Measurements from ENCODE around the gene UCP3.
A peak's percentile ranks its signal among the peaks of the same experiment; 100 is the strongest.
"Not testable (repeated sequence)": the region's sequence is repeated elsewhere in the genome, so short reads cannot be mapped to it uniquely, and the experiment has no call there.

UCP3 gene

DNA sequence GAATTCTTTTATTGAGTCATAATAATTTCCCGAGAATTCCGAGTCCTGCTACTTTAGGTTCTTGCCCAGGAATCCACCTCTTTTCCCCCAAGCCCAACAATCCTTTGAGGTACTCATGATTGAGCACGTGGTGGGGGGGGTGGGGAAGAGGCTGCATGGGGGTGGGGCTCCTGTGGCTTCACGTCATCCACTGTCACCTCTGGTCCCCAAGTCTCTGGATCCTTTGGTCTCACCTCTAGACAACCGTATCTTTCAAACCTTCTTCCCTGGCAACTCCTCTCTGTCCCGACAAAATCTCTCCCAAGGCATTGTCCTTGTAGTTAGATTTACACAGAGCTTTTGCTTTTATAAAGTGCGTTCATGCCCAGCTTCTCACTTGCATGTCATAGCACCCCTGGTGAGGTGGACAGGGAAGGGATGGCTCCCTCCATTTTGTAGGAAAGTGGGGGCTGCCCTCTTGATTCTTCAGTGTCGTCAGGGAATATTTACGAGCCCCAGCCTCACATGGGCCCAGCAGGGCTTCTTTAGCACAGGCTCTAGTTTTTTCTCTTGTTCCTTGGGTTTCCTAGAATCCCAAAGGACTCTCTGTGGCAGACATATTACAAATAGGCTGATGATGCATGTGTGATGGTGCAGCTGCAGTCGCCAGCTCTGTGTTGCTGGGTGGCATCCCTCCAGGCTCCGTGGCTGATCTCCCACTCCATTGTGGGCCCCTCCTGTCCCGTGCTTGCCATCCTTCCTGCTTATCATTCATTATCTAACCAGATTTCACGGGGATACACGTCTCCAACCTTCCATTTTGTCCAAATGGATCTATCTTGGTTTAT lies 8.4 kb downstream of the UCP3 start:
- no peak for DNase-seq (ENCODE audit: low spot score)

DNA sequence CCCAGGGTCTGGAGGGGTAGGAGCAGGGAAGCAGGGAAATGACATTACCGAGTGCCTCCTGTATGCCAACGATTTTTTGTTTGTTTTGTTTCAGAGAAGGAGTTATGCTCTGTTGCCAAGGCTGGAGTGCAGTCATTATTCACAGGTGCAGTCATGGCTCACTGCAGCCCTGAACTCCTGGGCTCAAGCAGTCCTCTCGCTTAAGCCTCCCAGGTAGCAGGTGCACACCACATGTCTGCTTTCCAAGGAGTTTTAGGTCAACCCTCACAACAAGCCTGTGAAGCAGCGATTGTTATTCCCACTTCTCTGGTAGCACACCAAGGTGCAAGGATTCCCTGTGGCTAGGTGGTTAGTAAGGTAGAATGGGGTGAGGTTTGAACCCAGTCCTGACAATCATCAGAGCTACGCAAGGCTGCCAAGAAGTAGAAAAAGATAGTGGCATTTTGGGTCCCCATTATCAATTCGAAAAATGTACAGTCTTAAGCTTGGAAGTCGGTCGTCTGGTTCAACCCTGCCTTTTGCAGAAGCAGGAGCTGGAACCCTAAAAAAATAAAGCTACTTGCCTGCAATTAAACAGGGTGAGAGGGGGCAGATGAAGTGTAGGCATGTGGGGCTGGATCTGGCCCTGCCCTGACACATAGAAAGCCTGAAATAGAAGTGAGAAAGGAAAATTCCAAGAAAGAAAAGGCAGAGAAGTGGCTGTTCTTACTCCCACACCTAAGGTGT lies 9.1 kb downstream of the UCP3 start:
- DNase-seq (ENCODE audit: low spot score): no peak

GRCh38 chr11:73998846-73999575 lies 9.9 kb downstream of the UCP3 start:
- DNase-seq (ENCODE audit: low spot score): no peak

DNA sequence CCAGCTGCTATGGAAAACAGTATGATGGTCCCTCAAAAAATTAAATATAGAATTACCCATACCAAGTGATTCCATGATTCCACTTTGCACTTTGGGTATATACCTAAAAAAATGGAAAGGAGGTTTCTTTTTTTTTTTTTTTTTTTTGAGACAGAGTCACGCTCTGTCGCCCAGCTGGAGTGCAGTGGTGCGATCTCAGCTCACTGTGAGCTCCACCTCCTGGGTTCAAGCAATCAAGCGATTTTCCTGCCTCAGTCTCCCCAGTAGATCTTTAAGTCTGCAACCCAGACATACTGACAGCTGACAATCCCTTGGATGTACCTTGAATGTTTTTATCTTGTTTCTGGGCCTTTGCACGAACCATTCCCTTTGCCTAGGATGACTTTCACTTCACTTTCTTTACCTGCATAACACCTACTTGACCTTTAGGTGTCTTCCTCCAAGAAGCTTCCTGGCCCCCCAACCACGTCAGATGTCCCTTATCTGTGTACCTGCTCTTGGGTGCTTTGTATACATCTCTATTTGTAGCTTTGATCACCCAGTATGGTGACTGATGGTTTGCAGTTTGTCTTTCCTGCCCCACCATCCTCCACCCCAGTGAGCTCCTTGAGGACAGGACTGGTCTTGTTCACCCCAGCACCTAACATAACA lies 11.6 kb downstream of the UCP3 start:
- DNase-seq (ENCODE audit: low spot score): no peak

- no peak for DNase-seq (ENCODE audit: low spot score)
These were observed 12.6 kb downstream of the UCP3 start for GRCh38 chr11:73996161-73996747.

DNA sequence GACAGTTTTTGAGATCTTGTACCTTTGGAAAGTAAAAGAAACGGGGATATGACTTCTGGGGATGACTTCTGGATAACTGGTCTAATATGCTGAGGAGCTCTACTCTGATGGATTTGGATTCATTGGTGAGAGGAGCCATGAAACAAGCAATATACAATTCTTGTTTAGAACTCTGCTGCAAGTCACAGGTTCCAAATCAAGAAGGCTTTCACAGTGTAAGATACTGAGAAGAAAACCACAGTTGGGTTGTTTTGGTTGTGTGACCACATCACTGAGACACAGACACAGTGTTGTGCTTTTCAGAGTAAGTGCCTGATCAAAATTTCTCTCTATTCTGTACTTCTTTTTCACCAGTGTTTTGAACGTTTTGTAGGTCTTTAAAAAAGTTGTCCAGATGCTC lies 13.2 kb downstream of the UCP3 start:
- DNase-seq (ENCODE audit: low spot score): no peak

GRCh38 chr11:73995247-73995646 lies 13.6 kb downstream of the UCP3 start:
- DNase-seq (ENCODE audit: low spot score): no peak

GRCh38 chr11:73991471-73992006 lies 17.3 kb downstream of the UCP3 start:
- no peak for DNase-seq (ENCODE audit: low spot score)

- no peak for DNase-seq (ENCODE audit: low spot score)
These were observed 18.2 kb downstream of the UCP3 start for GRCh38 chr11:73990730-73991129.

- DNase-seq (ENCODE audit: low spot score): no peak
These were observed 19.7 kb downstream of the UCP3 start for GRCh38 chr11:73989156-73989555.

GRCh38 chr11:73988227-73988626 lies 20.7 kb downstream of the UCP3 start:
- DNase-seq (ENCODE audit: low spot score): no peak

GRCh38 chr11:73985661-73986060 lies 23.2 kb downstream of the UCP3 start:
- not testable (repeated sequence) for DNase-seq (ENCODE audit: low spot score)

- no peak for DNase-seq (ENCODE audit: low spot score)
These were observed 24.9 kb downstream of the UCP3 start for GRCh38 chr11:73983741-73984538.

DNA sequence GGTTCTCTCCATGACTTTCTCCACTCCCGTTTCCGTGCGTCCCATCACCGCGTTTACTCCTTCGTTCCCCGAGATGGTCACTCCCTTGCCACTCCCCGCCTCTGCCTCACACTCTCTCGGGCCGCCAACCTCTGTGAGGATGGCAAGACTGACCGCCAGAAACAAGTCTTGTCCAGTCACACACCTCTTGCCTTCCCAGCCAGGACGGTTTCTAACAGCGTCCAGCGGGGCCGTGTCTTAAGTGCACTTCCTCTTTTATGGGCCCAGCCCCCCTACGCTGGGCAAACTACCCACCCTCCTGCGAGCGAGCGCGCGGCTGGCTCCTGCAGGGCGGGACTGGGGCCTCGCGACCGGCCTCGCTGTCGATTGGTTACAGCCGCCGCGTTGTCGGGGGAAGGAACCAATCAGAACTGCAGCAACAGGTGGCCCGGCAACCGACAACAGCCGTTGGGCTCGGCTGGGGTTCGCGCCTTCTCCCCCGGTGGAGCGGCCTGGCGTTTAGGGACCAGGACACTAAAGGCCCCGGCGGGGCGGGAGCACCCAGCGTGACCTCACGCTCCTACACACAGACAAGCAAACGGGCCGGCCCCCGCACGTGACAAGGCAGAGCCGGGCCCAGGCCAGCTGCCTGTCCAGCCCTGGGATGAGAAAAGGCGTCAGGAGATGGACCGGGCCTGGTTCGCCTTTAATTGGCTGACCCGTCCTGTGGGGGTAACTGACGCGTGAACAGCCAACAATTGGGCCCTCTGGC lies 25.7 kb downstream of the UCP3 start:
- DNase-seq (ENCODE audit: low spot score): peak; percentile 72

GRCh38 chr11:73982595-73982989 lies 26.3 kb downstream of the UCP3 start, which contains the start of gene UCP2:
Gene UCP2, minus strand, starts transcription at chr11:73982843. Its CDS starts 4,465 bp downstream, at chr11:73978378.
- DNase-seq (ENCODE audit: low spot score): peak; percentile 48

- no peak for DNase-seq (ENCODE audit: low spot score)
These were observed 27.7 kb downstream of the UCP3 start for GRCh38 chr11:73981051-73981805.

DNA sequence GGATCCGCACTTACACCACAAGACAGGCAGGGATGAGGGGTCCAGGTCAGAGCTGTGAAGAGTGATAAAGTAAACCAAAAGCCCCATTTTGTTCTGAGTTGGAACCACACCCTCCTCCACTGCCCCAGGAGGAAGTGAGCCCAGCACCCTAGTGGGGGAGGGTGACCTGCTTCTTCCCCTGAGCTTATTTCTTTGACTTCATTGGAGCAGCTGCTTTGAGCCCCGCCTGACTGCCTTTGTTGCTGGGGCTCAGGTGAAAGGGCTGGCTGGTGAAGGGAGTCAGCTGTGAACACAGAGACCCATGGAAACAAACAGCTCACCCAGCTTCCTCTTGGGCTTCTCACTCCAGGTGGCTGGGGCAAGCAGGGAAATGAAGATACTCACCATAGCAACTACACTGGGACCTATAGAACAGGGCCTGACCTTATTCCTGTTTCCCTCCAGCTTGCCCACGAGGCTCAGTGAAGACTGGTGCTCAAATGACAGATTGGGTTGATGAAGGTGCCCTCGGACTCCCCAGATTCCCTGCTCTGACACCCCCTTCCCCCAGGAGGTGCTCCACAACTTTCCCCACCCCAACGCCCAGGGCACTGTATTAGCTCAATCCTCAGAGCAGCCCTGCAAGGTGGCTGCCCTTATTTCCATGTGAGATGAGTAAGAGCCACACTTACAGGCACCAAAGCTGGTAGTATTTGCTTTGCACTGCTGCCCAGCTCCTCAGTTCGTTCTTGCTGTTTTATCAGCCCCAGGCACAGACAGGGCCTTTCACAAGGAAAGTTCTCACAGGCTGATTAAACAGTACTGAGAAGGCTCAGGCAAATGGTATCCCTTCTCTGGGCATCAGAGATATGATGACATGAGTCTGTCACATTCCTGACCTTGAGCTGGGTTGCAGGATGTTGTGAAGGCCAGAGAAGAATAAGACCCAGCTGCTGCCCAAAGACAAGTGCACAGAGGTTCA lies 28.6 kb downstream of the UCP3 start:
- DNase-seq (ENCODE audit: low spot score): no peak

DNA sequence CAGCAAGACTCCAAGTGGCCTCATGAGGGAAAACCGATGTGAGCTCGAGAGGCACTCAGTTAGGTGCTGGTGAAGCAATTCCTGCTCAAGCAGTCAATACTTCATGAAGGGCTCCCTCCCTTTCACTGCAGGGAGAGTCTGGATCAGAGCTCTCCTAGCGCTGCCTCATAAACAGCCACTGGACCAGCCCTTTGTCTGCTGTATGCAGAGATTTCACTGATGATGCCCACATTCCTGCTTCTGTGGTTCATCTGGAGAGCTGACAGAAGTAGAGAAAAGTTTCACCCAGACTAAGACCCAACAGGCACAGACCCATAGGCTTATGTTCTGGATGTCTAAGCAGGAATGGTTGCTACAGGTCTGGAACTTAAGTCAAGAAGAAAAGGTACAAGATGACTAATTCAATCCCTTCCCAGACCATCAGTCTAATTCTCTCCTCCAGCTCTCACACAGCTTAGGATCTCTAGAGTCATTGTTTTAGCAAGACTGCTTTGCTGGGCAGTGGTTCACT lies 30.3 kb downstream of the UCP3 start:
- DNase-seq (ENCODE audit: low spot score): no peak
